Measurements from ENCODE around the gene CMTM7.

CMTM7 gene

GRCh38 chr3:32452009-32452408 lies 60.4 kb downstream of the CMTM7 start:
- Histone ChIP-seq H3K4me1 (ENCODE audit: control insufficient read depth, insufficient read depth, low read length, poor library complexity, severe bottlenecking) (peaks cover 4% of the 10 kb centered on the region), H3K9me3 (ENCODE audit: control insufficient read depth, low read length) (no peaks in the 10 kb centered on the region), H3K27ac (ENCODE audit: low read depth, low read length, severe bottlenecking) (no peak overlapping the region), H3K4me3 (ENCODE audit: extremely low read depth, insufficient read depth, low read length, poor library complexity, severe bottlenecking) (no peak overlapping the region), H3K36me3 (ENCODE audit: control insufficient read depth, insufficient read depth, low read length) (peaks cover 62% of the 10 kb centered on the region)
- WGBS, 2 experiments (ENCODE audit: insufficient coverage in 2 of 2) = 100% methylated on average over 1 to 3 of the region's 4 CpGs

- Histone ChIP-seq H3K9me3 (ENCODE audit: control insufficient read depth, low read length) (no peaks in the 10 kb centered on the region), H3K4me3 (ENCODE audit: extremely low read depth, insufficient read depth, low read length, poor library complexity, severe bottlenecking) (no peak overlapping the region), H3K36me3 (ENCODE audit: control insufficient read depth, insufficient read depth, low read length) (peaks cover 64% of the 10 kb centered on the region), H3K27ac (ENCODE audit: low read depth, low read length, severe bottlenecking) (no peak overlapping the region), H3K4me1 (ENCODE audit: control insufficient read depth, insufficient read depth, low read length, poor library complexity, severe bottlenecking) (no peaks in the 10 kb centered on the region)
- 93 to 100% methylated on average over 4 of the region's 5 CpGs for WGBS, 2 experiments (ENCODE audit: insufficient coverage in 2 of 2)
Measured at GRCh38 chr3:32453346-32453745, 61.7 kb downstream of the CMTM7 start.

GRCh38 chr3:32454111-32454510 lies 62.5 kb downstream of the CMTM7 start:
- H3K27ac ChIP-seq (ENCODE audit: low read depth, low read length, severe bottlenecking) = no peak overlapping the region
- no peaks in the 10 kb centered on the region for H3K4me1 ChIP-seq (ENCODE audit: control insufficient read depth, insufficient read depth, low read length, poor library complexity, severe bottlenecking)
- H3K9me3 ChIP-seq (ENCODE audit: control insufficient read depth, low read length) = no peaks in the 10 kb centered on the region
- 95 to 100% methylated on average over 5 to 6 of the region's 6 CpGs for WGBS, 2 experiments (ENCODE audit: insufficient coverage in 2 of 2)
- no peak overlapping the region for H3K4me3 ChIP-seq (ENCODE audit: extremely low read depth, insufficient read depth, low read length, poor library complexity, severe bottlenecking)
- H3K36me3 ChIP-seq (ENCODE audit: control insufficient read depth, insufficient read depth, low read length) = peaks cover 66% of the 10 kb centered on the region

GRCh38 chr3:32454731-32455608 lies 63.3 kb downstream of the CMTM7 start:
- peaks cover 61% of the 10 kb centered on the region for H3K36me3 ChIP-seq (ENCODE audit: control insufficient read depth, insufficient read depth, low read length)
- 88 to 95% methylated on average over 8 to 10 of the region's 15 CpGs for WGBS, 2 experiments (ENCODE audit: insufficient coverage in 2 of 2)
- no peak overlapping the region for H3K4me3 ChIP-seq (ENCODE audit: extremely low read depth, insufficient read depth, low read length, poor library complexity, severe bottlenecking)

DNA sequence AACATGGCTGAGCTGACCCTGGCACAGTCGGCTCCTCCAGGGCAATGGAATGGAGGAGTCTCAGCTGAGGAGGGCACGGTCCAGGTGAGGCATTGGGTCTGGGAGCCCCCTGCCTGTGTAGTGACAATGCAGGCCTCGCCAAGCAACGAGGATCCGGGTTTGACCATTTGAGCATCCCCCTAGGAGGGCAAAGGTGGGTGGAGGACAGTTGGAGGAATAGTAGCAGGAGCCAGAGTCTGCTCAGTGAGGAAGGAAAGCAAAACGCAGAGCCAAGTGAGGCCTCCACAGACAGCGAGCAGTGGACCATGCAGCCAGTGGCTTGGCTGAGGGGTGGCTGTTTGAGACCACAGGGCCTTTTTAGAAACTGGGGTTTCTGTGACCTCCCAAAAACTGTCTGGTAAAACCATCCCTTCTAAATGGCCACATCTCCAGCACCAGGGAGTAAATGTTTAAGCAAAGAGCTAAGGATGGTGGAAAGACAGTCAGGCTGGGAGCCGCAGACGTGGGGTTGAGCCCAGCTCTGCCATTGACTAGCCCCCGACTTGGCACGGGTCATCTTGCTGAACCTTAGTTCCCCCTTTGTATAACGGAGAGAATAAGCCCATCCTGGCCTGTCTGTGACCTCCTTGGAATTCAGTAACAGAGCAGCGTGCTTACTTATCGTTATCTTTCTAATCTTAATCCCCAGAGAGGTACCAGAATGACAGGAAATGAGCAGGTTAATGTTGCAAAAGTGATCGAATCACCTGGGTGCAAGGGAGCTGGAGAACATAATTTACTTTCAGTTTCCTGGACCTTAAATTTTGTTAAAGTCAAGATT lies 64.2 kb downstream of the CMTM7 start:
- peaks cover 54% of the 10 kb centered on the region for H3K36me3 ChIP-seq (ENCODE audit: control insufficient read depth, insufficient read depth, low read length)
- whole genome bisulfite sequencing, 2 experiments (ENCODE audit: insufficient coverage in 2 of 2) = 92 to 95% methylated on average over 11 to 14 of the region's 15 CpGs
- peaks cover 7% of the 10 kb centered on the region for H3K4me1 ChIP-seq (ENCODE audit: control insufficient read depth, insufficient read depth, low read length, poor library complexity, severe bottlenecking)
- no peaks in the 10 kb centered on the region for H3K9me3 ChIP-seq (ENCODE audit: control insufficient read depth, low read length)
- H3K27ac ChIP-seq (ENCODE audit: low read depth, low read length, severe bottlenecking) = no peak overlapping the region
- H3K4me3 ChIP-seq (ENCODE audit: extremely low read depth, insufficient read depth, low read length, poor library complexity, severe bottlenecking) = no peak overlapping the region

More at GRCh38 chr3:32454731-32455608, 63.3 kb downstream of the CMTM7 start:
- Histone ChIP-seq H3K27ac (ENCODE audit: low read depth, low read length, severe bottlenecking) (no peak overlapping the region), H3K9me3 (ENCODE audit: control insufficient read depth, low read length) (no peaks in the 10 kb centered on the region), H3K4me1 (ENCODE audit: control insufficient read depth, insufficient read depth, low read length, poor library complexity, severe bottlenecking) (peaks cover 3% of the 10 kb centered on the region)

- H3K9me3 ChIP-seq (ENCODE audit: control insufficient read depth, low read length) = no peaks in the 10 kb centered on the region
Measured at GRCh38 chr3:32456429-32457130, 64.9 kb downstream of the CMTM7 start.

GRCh38 chr3:32457971-32458471 lies 66.4 kb downstream of the CMTM7 start:
- H3K4me3 ChIP-seq (ENCODE audit: extremely low read depth, insufficient read depth, low read length, poor library complexity, severe bottlenecking) = no peak overlapping the region
- H3K4me1 ChIP-seq (ENCODE audit: control insufficient read depth, insufficient read depth, low read length, poor library complexity, severe bottlenecking) = peaks cover 12% of the 10 kb centered on the region
- WGBS, 2 experiments (ENCODE audit: insufficient coverage in 2 of 2) = 91 to 99% methylated on average over 7 of the region's 9 CpGs
- no peak overlapping the region for H3K27ac ChIP-seq (ENCODE audit: low read depth, low read length, severe bottlenecking)
- H3K36me3 ChIP-seq (ENCODE audit: control insufficient read depth, insufficient read depth, low read length) = peaks cover 35% of the 10 kb centered on the region
- H3K9me3 ChIP-seq (ENCODE audit: control insufficient read depth, low read length) = no peaks in the 10 kb centered on the region

More at GRCh38 chr3:32456429-32457130, 64.9 kb downstream of the CMTM7 start:
- H3K4me1 ChIP-seq (ENCODE audit: control insufficient read depth, insufficient read depth, low read length, poor library complexity, severe bottlenecking) = peaks cover 12% of the 10 kb centered on the region
- H3K4me3 ChIP-seq (ENCODE audit: extremely low read depth, insufficient read depth, low read length, poor library complexity, severe bottlenecking) = no peak overlapping the region
- no peak overlapping the region for H3K27ac ChIP-seq (ENCODE audit: low read depth, low read length, severe bottlenecking)
- WGBS, 2 experiments (ENCODE audit: insufficient coverage in 2 of 2) = 79 to 91% methylated on average over 9 to 10 of the region's 11 CpGs
- H3K36me3 ChIP-seq (ENCODE audit: control insufficient read depth, insufficient read depth, low read length) = peaks cover 48% of the 10 kb centered on the region

- WGBS, 2 experiments (ENCODE audit: insufficient coverage in 2 of 2) = no CpG with 5 or more reads among the region's 5 CpGs
- no peak overlapping the region for H3K27ac ChIP-seq (ENCODE audit: low read depth, low read length, severe bottlenecking)
- no peaks in the 10 kb centered on the region for H3K9me3 ChIP-seq (ENCODE audit: control insufficient read depth, low read length)
- H3K4me1 ChIP-seq (ENCODE audit: control insufficient read depth, insufficient read depth, low read length, poor library complexity, severe bottlenecking) = peaks cover 12% of the 10 kb centered on the region
- peaks cover 21% of the 10 kb centered on the region for H3K36me3 ChIP-seq (ENCODE audit: control insufficient read depth, insufficient read depth, low read length)
- no peak overlapping the region for H3K4me3 ChIP-seq (ENCODE audit: extremely low read depth, insufficient read depth, low read length, poor library complexity, severe bottlenecking)
Measured at GRCh38 chr3:32459450-32459849, 67.8 kb downstream of the CMTM7 start.

- WGBS, 2 experiments (ENCODE audit: insufficient coverage in 2 of 2) = 21 to 34% methylated on average over 10 to 14 of the region's 15 CpGs
- Histone ChIP-seq H3K9me3 (ENCODE audit: control insufficient read depth, low read length) (no peaks in the 10 kb centered on the region), H3K4me1 (ENCODE audit: control insufficient read depth, insufficient read depth, low read length, poor library complexity, severe bottlenecking) (peaks cover 12% of the 10 kb centered on the region), H3K27ac (ENCODE audit: low read depth, low read length, severe bottlenecking) (no peak overlapping the region), H3K4me3 (ENCODE audit: extremely low read depth, insufficient read depth, low read length, poor library complexity, severe bottlenecking) (no peak overlapping the region), H3K36me3 (ENCODE audit: control insufficient read depth, insufficient read depth, low read length) (peaks cover 14% of the 10 kb centered on the region)
Measured at GRCh38 chr3:32460031-32460749, 68.5 kb downstream of the CMTM7 start.
